Occipital lobe (tissue), 2 donors: ENCODE results near the gene ATXN2. TPM values are rescaled to one million over a fixed set of nuclear protein-coding genes. Genes with fewer than 3 reads are reported as not detected.
"Not testable (repeated sequence)": the region's sequence is repeated elsewhere in the genome, so short reads cannot be mapped to it uniquely, and the experiment has no call there.

ENCODE experiments used
- DNase-seq: peaks from one replicate; lab custom pipeline; 2025; lab: John Stamatoyannopoulos, UW
- total RNA-seq: library from RNA; depleted of rRNA; stranded (reverse); fragments of >200 nt; gene quantifications from one replicate; pipeline ENCODE4 v1.2.3, GENCODE V29; 2014

The ATXN2 gene
- total RNA-seq, 1 donor from 2014 or later = 79.5 TPM

DNA sequence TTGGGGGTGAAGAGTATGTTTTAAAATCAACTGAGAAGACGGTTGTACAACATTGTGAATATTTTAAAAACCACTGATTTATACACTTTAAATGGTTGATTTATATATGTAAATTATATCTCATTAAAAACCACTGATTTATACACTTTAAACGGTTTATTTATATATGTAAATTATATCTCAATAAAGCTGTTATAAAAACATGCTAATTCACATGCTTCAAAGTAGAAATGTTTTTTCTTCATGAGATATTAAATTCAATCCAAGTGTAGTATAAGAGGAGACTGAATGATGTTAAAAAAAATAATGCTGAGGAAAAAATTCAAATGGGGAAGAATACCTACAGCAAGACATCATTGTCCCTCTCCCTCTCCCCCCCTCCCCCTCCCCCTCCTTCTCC is 92.9 kb downstream of the ATXN2 start:
- no peak for DNase-seq

GRCh38 chr12:111505601-111506036 is 93.5 kb downstream of the ATXN2 start:
- no peak for DNase-seq

DNA sequence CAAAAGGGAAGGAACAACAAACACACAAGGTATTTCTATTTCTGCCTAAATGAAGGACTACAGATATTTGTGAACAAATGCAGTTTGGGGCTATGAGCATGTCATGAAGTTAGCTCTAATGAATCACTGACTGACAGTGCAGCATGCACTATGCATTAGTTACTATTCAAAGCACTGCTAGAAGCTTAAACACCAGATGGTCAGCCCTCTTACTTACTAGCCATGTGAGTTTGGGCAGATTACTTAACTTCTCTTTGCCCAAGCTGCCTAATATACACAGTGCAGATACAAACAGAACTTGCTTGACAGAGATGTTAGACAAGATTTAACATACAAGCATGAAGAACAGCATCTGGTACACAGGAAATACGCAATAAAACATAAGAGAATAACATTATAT is 96.0 kb downstream of the ATXN2 start:
- no peak for DNase-seq

GRCh38 chr12:111494676-111495075 is 104.4 kb downstream of the ATXN2 start:
- no peak for DNase-seq

DNA sequence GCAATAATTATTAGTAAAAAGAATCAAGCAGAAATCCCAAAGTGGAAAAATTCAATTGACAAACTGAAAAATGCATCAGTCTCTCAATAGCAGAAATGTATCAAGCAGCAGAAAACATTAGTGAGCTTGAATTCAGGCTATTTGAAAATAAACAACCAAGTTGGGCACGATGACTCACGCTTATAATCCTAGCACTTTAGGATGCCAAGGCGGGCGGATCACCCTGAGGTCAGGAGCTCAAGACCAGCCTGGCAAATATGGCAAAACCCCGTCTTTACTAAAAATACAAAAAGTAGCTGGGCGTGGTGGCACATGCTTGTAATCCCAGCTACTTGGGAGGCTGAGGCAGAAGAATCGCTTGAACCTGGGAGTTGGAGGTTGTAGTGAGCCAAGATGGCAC is 106.1 kb downstream of the ATXN2 start:
- not testable (repeated sequence) for DNase-seq

- no peak for DNase-seq
Measured at GRCh38 chr12:111488798-111489197, 110.3 kb downstream of the ATXN2 start.

DNA sequence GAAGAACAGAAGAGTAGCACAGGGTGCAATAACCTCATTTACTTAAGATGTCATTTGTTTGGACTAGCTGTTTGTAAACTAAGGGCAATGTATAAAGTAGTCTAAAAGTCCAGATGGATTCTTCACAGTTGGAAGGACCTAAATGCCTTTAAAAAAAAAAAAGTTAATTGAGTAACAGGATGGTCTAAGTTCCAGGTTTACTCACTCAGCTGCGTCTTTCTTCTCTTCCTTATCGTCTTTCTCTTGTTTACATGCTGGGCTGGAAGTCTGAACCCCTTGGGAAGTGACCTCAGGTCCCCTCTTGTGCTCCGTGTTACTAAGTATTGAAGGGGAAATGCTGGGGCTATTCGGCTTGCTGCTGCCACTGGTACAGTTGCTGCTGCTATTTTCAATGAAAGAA is 110.8 kb downstream of the ATXN2 start:
- DNase-seq = no peak

GRCh38 chr12:111482462-111482861 is 116.7 kb downstream of the ATXN2 start:
- DNase-seq = no peak

GRCh38 chr12:111471236-111471635 is 127.9 kb downstream of the ATXN2 start:
- no peak for DNase-seq

DNA sequence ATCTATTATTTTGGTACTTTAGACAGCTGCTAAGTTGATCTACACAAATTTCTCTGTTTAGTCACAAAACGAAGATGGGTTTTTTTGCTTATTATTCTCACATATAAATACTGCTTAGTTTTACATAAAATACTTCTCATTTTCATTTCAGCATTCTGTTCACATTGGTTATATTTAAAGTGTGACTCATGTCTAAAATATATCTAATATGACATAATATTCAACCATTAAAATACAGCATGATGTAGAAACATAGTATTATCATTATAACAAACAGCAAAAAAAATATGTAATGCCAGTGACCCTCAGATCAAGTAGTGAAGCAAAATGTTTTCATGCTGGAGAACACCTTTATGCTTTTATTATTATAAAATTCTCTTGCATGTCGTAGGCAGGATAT is 129.7 kb downstream of the ATXN2 start:
- no peak for DNase-seq

GRCh38 chr12:111467857-111468241 is 131.3 kb downstream of the ATXN2 start:
- no peak for DNase-seq

- DNase-seq = no peak
Measured at GRCh38 chr12:111467092-111467856, 131.8 kb downstream of the ATXN2 start.

DNA sequence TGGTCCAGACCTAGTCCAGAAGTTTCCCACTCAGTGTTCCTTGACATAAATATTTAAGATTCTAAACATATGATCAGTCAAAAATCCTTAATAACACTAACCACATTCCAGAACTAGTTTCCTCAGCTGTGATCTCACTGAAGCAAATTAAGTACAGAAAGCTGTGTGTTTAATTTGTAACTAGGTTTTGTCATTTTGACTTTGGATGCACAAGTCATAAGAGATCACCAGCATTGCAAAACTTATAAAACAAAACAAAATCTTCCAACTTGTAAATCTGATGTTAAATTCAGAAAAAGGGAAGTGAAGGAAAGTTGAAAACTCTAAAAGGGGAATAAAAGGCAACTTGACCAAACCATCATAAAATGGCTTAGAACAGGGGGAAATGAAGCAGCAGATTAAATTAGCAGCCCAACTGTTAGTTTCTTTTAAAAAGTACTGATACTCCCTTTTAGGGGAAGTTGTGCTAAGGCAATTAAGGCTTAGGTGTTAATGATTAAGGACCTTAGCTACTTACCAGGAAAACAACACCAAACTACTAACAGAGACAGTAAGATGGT is 136.8 kb downstream of the ATXN2 start:
- no peak for DNase-seq

DNA sequence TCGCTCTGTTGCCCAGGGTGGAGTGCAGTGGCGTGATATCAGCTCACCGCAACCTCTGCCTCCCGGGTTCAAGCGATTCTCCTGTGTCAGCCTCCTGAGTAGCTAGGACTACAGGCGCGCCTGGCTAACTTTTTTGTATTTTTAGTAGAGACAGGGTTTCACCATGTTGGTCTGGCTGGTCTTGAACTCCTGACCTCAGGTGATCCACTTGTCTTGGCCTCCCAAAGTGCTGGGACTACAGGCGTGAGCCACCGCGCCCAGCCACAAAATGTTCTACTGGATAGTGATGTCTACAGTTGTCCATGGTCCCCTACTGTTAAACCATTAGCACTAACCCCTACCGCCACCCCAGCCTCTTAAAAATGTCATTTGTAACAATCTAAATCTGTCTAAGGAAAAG is 139.0 kb downstream of the ATXN2 start:
- not testable (repeated sequence) for DNase-seq

- no peak for DNase-seq
Measured at GRCh38 chr12:111458546-111459172, 140.5 kb downstream of the ATXN2 start.

DNA sequence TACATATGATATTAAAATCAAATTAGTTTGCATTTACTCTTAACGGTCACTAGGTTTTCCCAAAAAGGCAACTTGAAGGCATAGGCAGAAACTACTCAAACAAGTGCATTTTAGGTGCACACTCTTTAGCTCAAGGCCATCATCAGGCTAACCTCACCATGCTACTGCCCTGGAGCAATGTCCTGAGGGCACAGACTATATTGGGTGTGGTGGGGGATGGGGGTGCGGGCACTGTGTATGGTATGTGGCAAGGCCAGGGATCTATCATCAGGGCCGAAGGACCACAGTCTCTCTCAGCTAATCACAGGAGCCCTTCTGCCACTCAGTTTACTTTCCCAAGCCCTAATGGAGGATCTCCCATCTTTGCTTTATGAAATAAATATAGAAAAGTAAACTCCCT is 141.5 kb downstream of the ATXN2 start:
- no peak for DNase-seq

DNA sequence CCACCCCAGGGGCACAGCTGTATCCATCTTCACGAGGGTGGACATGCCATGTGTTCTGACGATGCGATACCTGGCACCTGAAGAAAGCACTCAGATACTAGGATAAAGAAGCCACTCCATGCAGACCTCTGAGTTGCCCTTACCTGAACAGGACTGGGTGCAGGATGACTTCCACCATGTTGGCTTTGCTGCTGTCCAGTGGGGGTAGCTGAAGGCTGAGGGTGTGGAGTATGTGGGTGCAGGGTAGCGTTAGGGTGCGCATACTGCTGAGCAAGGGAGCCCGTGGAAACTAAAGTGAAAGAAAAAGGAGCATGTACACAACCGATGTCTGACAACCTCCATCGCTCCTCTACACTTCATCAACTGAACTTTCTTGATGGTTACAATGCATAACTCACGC is 142.0 kb downstream of the ATXN2 start:
- DNase-seq = no peak

GRCh38 chr12:111455448-111456320 is 143.4 kb downstream of the ATXN2 start:
- no peak for DNase-seq

DNA sequence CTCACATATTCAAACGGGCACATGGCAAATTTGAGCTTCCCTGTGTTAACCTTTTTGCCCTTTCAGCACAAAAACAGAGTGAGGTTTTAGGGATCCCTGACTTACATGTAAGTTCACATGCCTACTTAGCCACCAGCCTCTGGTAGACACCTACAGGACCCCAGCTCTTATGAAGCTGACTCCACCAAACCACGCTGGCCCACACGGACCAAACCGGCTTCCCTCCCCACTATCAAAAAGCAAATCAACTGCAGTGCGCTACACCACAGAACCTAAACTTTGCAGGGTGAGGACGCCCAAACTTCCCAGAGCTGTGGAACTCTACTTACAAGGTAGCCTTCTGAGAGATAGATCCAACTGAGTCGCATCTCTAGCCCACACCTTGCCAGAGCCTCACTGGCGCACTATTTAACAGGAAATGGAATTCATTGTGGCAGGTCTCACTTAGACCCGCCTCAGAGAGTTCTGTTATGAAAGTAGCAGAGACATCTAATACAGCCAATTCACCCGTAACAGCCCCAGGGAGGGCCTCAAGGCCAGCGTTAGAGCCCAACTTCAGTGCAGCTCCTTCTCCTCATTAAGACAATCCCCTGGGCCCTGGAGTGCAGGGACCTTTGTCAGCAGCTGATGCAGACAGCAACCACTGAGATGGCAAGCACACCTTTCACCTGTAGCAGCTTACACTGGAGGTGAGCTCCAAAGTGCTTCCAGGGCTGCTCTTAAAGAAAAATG is 144.2 kb downstream of the ATXN2 start:
- no peak for DNase-seq

DNA sequence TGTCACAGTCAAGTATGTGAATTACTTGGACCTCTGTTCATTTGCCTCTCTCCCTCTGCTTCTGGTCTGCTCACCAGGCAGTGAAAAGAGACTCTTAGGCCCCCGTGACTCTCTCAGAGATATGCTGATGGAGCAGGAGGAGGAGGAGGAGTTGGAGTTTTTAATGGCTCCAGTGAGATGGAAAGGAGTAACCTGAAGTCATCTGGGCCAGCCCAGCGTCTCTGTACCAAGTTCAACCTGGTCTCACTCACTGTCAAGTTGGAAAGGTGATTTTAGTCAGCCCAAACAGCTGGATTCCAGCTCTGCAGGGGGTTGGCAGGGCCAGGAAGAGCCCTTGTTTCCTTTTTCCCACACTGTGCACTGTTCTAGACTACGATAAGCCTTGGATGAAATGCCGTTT is 144.8 kb downstream of the ATXN2 start:
- no peak for DNase-seq
